HG02840 (cell line): ENCODE data around the gene NDOR1.

Source experiments
- ATAC-seq: cut with Tn5 transposase; IDR thresholded peaks from one replicate; pipeline ENCODE4 v1.9.1; 2021; ENCODE audit warnings: mild to moderate bottlenecking, moderate library complexity, moderate number of reproducible peaks; ENCODE audit not compliant: unreplicated experiment, low FRiP score

The NDOR1 gene

GRCh38 chr9:137195525-137196220 is 9.8 kb upstream of the NDOR1 start:
- ATAC-seq: no peak

- no peak for ATAC-seq
Measured at GRCh38 chr9:137198051-137198901, 7.2 kb upstream of the NDOR1 start.

GRCh38 chr9:137198902-137199283 is 6.6 kb upstream of the NDOR1 start:
- ATAC-seq: no peak

- no peak for ATAC-seq
Measured at GRCh38 chr9:137199411-137200121, 5.9 kb upstream of the NDOR1 start.

GRCh38 chr9:137200311-137201204 is 4.9 kb upstream of the NDOR1 start, which contains the start of gene TPRN:
TSS of gene TPRN (minus strand) at chr9:137200741. CDS start at chr9:137200711, 30 bp downstream.
- peak; percentile 87 for ATAC-seq

- ATAC-seq: no peak
Measured at GRCh38 chr9:137201205-137201868, 4.2 kb upstream of the NDOR1 start.

- no peak for ATAC-seq
Measured at GRCh38 chr9:137202966-137203365, 2.5 kb upstream of the NDOR1 start.

- ATAC-seq: no peak
Measured at GRCh38 chr9:137204731-137205125, 772 bp upstream of the NDOR1 start.

- no peak for ATAC-seq
Measured at GRCh38 chr9:137206602-137207001, 1.1 kb downstream of the NDOR1 start.

- no peak for ATAC-seq
Measured at GRCh38 chr9:137211532-137211931, 6.0 kb downstream of the NDOR1 start.

- ATAC-seq: no peak
Measured at GRCh38 chr9:137212520-137212919, 7.0 kb downstream of the NDOR1 start.

GRCh38 chr9:137213160-137214060 is 7.9 kb downstream of the NDOR1 start:
- ATAC-seq: no peak

GRCh38 chr9:137214620-137215019 is 9.1 kb downstream of the NDOR1 start:
- ATAC-seq: no peak

- ATAC-seq: no peak
Measured at GRCh38 chr9:137215196-137215986, 9.9 kb downstream of the NDOR1 start.

- no peak for ATAC-seq
Measured at GRCh38 chr9:137216188-137216965, 10.9 kb downstream of the NDOR1 start.

GRCh38 chr9:137217276-137218211 is 12.0 kb downstream of the NDOR1 start:
- no peak for ATAC-seq
